ENCODE data around the gene PIAS1.

The PIAS1 gene

DNA sequence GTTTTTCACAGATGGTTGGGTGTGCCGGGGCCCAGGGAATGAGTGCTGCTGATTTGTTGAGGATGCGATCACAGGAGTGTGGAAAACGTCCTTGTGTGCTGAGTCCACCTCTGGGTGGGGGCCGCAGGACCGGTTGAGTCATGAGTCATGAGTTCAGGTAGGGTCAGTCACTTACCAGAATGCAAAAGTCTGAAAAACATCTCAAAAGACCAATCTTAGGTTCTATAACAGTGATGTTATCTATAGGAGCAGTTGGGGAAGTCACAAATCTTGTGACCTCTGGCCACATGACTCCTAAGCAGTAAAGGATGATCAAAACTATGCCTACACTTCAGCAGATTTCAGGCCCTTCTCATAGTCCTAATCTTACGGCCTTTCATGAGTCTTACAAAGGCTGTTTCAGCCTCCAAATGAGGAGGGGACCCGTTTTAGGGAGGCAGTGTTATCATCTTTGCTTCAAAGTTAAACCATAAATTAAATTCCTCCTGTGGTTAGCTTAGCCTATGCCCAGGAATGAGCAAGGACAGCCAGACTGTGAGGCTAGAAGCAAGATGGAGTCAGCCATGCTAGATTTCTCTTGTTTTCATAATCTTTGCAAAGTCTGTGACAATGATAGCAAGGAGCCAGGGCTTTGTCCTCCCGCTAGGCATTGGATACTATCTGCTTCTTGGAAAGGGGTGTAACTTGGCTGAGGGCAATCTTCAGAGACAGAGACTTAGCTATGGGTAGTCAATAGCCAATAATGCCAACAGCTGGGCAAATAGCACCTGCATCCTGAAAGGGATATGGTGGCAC lies 30.6 kb upstream of the PIAS1 start:
- TF ChIP-seq TAF1 (IDR thresholded peaks at IDR 0.05; ENCODE audit: borderline replicate concordance, insufficient read depth, low read length) (no peak), FOXP2 (optimal IDR thresholded peaks at IDR 0.05; ENCODE audit: borderline replicate concordance, extremely low read depth, extremely low read length, insufficient read depth) (no peak), SIN3A (IDR thresholded peaks at IDR 0.05; ENCODE audit: borderline replicate concordance, insufficient read depth, low read length) (no peak), POLR2AphosphoS5 (IDR thresholded peaks at IDR 0.05; ENCODE audit: low read depth, low read length) (no peak), REST (IDR thresholded peaks at IDR 0.05; ENCODE audit: insufficient read depth in 1 of 2, low read depth in 2 of 2, low read length in 2 of 2) (no peak)

GRCh38 chr15:68025835-68026424 lies 28.2 kb upstream of the PIAS1 start:
- TF ChIP-seq REST (IDR thresholded peaks at IDR 0.05; ENCODE audit: insufficient read depth in 1 of 2, low read depth in 2 of 2, low read length in 2 of 2) (no peak), POLR2AphosphoS5 (IDR thresholded peaks at IDR 0.05; ENCODE audit: low read depth, low read length) (no peak), FOXP2 (optimal IDR thresholded peaks at IDR 0.05; ENCODE audit: borderline replicate concordance, extremely low read depth, extremely low read length, insufficient read depth) (no peak), SIN3A (IDR thresholded peaks at IDR 0.05; ENCODE audit: borderline replicate concordance, insufficient read depth, low read length) (no peak), TAF1 (IDR thresholded peaks at IDR 0.05; ENCODE audit: borderline replicate concordance, insufficient read depth, low read length) (no peak)

DNA sequence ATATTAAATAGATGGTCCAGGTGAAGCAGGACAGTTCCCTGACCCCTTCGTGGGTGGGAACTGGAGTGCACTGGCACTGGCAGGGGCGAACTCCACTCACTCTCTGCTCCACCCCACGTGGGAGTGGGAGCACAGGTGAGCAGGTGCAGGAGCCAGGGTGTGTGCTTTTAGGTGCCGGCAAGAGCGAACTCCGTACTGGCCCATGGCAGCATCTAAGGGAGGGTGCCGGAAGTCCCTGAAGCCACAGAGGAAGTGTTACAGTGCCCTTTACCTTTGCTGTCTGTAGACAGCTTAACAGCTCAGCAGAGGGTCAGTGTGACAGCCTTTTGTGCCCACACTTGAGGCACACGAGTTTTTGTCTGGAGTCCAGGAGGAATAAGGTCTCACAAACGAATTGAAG lies 26.7 kb upstream of the PIAS1 start:
- TF ChIP-seq POLR2AphosphoS5 (IDR thresholded peaks at IDR 0.05; ENCODE audit: low read depth, low read length) (no peak), SIN3A (IDR thresholded peaks at IDR 0.05; ENCODE audit: borderline replicate concordance, insufficient read depth, low read length) (no peak)

DNA sequence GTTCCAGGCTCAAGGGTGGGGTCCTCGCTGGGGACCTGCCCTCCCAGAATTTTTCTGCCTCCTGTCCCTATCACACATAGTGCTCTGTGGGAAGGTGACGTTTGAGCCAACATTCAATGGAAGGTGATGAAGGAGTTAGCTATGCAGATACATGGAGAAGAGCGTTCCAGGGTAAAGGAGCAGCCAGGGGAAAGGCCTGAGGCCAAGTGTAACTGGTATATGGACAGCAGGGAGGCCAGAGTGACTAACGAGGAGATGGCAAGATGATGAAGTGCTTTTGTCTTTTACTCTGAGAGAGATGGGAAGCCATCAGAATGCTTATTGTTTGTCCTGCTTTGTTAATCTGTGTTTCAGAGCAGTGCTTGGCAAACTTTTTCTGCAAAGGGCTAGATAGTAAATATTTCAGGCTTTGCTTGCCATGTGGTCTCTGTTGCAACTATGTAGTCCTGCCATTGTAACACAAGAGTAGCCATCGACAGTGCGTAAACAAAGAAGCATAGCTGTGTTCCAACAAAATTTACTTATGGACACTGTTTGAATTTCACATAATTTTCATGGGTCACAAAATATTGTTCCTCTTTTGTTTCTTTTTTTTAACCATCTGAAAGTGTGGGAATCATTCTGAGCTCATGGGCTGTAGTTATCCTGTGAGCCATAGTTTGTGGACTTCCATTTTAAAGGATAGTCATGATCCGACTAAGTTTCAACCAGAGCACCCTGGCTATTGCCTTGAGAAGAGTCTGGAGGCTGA lies 25.8 kb upstream of the PIAS1 start:
- TF ChIP-seq REST (IDR thresholded peaks at IDR 0.05; ENCODE audit: insufficient read depth in 1 of 2, low read depth in 2 of 2, low read length in 2 of 2) (no peak), TAF1 (IDR thresholded peaks at IDR 0.05; ENCODE audit: borderline replicate concordance, insufficient read depth, low read length) (no peak), SIN3A (IDR thresholded peaks at IDR 0.05; ENCODE audit: borderline replicate concordance, insufficient read depth, low read length) (no peak), FOXP2 (optimal IDR thresholded peaks at IDR 0.05; ENCODE audit: borderline replicate concordance, extremely low read depth, extremely low read length, insufficient read depth) (no peak), POLR2AphosphoS5 (IDR thresholded peaks at IDR 0.05; ENCODE audit: low read depth, low read length) (no peak)

- no peak for TF ChIP-seq SIN3A (IDR thresholded peaks at IDR 0.05; ENCODE audit: borderline replicate concordance, insufficient read depth, low read length)
These were observed 25.3 kb upstream of the PIAS1 start for GRCh38 chr15:68028888-68029207.

GRCh38 chr15:68029959-68030358 lies 24.2 kb upstream of the PIAS1 start:
- TF ChIP-seq REST (IDR thresholded peaks at IDR 0.05; ENCODE audit: insufficient read depth in 1 of 2, low read depth in 2 of 2, low read length in 2 of 2), result no peak
- no peak for TF ChIP-seq POLR2AphosphoS5 (IDR thresholded peaks at IDR 0.05; ENCODE audit: low read depth, low read length)
- TF ChIP-seq SIN3A (IDR thresholded peaks at IDR 0.05; ENCODE audit: borderline replicate concordance, insufficient read depth, low read length), result no peak
- TF ChIP-seq FOXP2 (optimal IDR thresholded peaks at IDR 0.05; ENCODE audit: borderline replicate concordance, extremely low read depth, extremely low read length, insufficient read depth), result no peak
- TF ChIP-seq TAF1 (IDR thresholded peaks at IDR 0.05; ENCODE audit: borderline replicate concordance, insufficient read depth, low read length), result no peak

Data from PFSK-1 (cell line).